Esophagus muscularis mucosa (tissue), 4 donors: ENCODE data around the gene NUP160. TPM values are rescaled to one million over a fixed set of nuclear protein-coding genes. Genes with fewer than 3 reads are reported as not detected.
"Not testable (repeated sequence)": the region's sequence is repeated elsewhere in the genome, so short reads cannot be mapped to it uniquely, and the experiment has no call there.

ENCODE experiments used
- DNase-seq: peaks from one replicate; pipeline ENCODE4 v3.0.0-alpha.2; 2017; ENCODE audit errors: extremely low spot score
- H3K27ac ChIP-seq, 4 donors: fragments of 200-600 bp; sonication (generic); replicated peaks in 1 of 4; 1 replicate in 3 of 4; 2 replicates in 1 of 4; pipeline ENCODE4 v1.5.1; 2016 to 2019; ENCODE audit warnings: mild to moderate bottlenecking in 1 of 4
- H3K27me3 ChIP-seq, 4 donors: fragments of 200-600 bp; sonication (generic); one replicate each; pipeline versions ENCODE4 v1.5.1 to v1.6.0; 2016 to 2019
- H3K36me3 ChIP-seq, 4 donors: fragments of 200-600 bp; sonication (generic); one replicate each; pipeline ENCODE4 v1.5.1; 2016 to 2019
- H3K4me1 ChIP-seq, 4 donors: fragments of 200-600 bp; sonication (generic); one replicate each; pipeline ENCODE4 v1.5.1; 2016 to 2019
- H3K4me3 ChIP-seq, 4 donors: fragments of 200-600 bp; sonication (generic); 1 replicate in 2 of 4; 2 replicates in 2 of 4; pipeline ENCODE4 v1.5.1; 2016 to 2019; ENCODE audit warnings: mild to moderate bottlenecking in 4 of 4, moderate library complexity in 1 of 4
- H3K9me3 ChIP-seq, 4 donors: fragments of 200-600 bp; sonication (generic); 1 replicate in 3 of 4; 2 replicates in 1 of 4; pipeline ENCODE4 v1.5.1; 2016 to 2019
- EP300 ChIP-seq: sonication (generic); formaldehyde crosslinking; IDR thresholded peaks from one replicate; pipeline ENCODE4 v1.6.1; 2017; ENCODE audit warnings: antibody characterized with exemption
- POLR2A ChIP-seq: fragments of 450-650 bp; IDR thresholded peaks from one replicate; pipeline ENCODE4 v1.6.1; 2017; ENCODE audit warnings: antibody characterized with exemption, moderate library complexity, mild to moderate bottlenecking, low read depth
- POLR2AphosphoS5 ChIP-seq, 2 donors: sonication (generic); formaldehyde crosslinking; IDR thresholded peaks; one replicate each; pipeline ENCODE4 v1.6.1; 2017; ENCODE audit warnings: antibody characterized with exemption in 2 of 2
- WGBS: methylation state at CpG from one replicate; pipeline ENCODE4 v1.1.5; 2018; 5-methylcytosine and 5-hydroxymethylcytosine counted together
- intact Hi-C: fragments of 100-400 bp; cut with DNase I; formaldehyde crosslinking; loops from one replicate; pipeline ENCODE4 v1.15.1; 2023
- total RNA-seq, 4 donors: library from RNA; depleted of rRNA; stranded (reverse); fragments of >200 nt; gene quantifications; one replicate each; pipeline versions ENCODE4 v1.1.0 to v1.2.1, GENCODE V29; 2016
- TF ChIP-seq, protein P1 (sequence below), 3 experiments: fragments of 200-600 bp in 2 of 3; fragments of 450-650 bp in 1 of 3; sonication (generic) in 2 of 3; IDR thresholded peaks; one replicate each; pipeline ENCODE4 v1.5.1; 2017 to 2019; ENCODE audit warnings: antibody characterized with exemption in 3 of 3, mild to moderate bottlenecking in 2 of 3, moderate library complexity in 1 of 3

Gene NUP160
- total RNA-seq, 4 donors from 2014 or later, result 18.4 to 22.7 (median 19.0) TPM

DNA sequence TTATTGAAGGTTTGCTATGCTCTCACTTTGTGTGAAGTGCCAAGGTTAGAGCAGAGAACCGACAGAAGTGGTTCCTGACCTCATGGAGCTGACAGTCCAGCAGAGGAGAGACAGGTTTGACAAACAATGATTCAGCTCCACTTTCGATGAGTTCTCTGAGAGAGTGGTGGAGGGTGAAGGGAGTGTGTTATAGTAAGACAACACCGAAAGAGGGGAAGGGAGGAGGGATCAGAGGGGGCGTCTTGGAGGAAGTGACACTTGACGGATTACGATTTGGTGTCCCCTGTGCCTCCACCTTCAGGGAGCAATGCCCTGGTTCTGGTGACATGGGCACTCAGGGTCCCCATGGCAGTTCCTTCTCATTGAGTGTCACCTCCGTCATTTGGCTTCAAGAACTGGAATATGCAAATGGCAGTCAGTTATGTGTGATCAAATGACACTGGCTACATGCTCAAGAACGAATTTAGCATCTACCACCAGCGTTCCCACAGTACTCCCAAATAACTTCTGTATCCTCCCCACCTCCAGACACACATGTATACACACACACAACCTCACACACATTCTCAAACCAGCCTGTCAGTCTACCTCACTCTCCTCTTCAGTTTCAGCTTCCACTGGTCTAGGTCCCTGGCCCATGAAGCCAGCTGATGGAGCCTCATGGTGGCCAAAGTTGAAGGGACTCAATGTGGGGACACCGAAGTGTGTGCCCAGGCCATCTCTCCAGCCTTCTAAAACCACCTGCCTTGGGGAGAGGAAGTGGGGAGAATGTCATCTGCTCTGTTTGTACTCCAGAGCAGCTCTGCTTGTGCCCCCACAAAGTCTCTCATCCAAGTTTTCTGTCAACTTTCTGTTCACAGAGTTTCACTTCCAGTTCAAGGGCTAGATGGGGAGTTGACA is 31.4 kb upstream of the NUP160 start:
- 78% methylated on average over 10 of the region's 10 CpGs for WGBS

DNA sequence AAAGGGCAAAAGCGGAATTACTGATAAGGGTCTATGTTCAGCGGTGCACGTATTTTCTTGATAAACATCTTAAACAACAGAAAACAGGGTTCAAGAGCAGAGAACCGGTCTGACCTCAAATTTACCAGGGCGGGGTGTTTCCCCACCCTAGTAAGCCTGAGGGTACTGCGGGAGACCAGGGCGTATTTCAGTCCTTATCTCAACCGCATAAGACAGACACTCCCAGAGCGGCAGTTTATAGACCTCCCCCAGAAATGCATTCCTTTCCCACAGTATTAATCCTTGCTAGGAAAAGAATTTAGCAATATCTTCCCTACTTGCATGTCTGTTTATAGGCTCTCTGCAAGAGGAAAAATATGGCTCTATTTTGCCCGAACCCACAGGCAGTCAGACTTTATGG is 27.7 kb upstream of the NUP160 start:
- H3K4me3 ChIP-seq, DNase-seq, intact Hi-C loops, H3K4me1 ChIP-seq, H3K36me3 ChIP-seq, H3K27ac ChIP-seq, H3K27me3 ChIP-seq: not testable (repeated sequence)
- peaks cover 0 to 20% (median 9%) of the 10 kb centered on the region in 4 donors for H3K9me3 ChIP-seq
- 87% methylated on average over 10 of the region's 10 CpGs for WGBS

More for the DNA sequence above, 31.4 kb upstream of the NUP160 start:
- peaks cover 0 to 20% (median 9%) of the 10 kb centered on the region in 4 donors for H3K9me3 ChIP-seq
- H3K36me3 ChIP-seq, result no peaks in the 10 kb centered on the region
- H3K4me3 ChIP-seq, result no peak overlapping the region
- intact Hi-C loops, result no loop called here
- no peaks in the 10 kb centered on the region for H3K4me1 ChIP-seq
- no peak overlapping the region for H3K27ac ChIP-seq
- DNase-seq, result no peak
- TF ChIP-seq, protein P1, sequence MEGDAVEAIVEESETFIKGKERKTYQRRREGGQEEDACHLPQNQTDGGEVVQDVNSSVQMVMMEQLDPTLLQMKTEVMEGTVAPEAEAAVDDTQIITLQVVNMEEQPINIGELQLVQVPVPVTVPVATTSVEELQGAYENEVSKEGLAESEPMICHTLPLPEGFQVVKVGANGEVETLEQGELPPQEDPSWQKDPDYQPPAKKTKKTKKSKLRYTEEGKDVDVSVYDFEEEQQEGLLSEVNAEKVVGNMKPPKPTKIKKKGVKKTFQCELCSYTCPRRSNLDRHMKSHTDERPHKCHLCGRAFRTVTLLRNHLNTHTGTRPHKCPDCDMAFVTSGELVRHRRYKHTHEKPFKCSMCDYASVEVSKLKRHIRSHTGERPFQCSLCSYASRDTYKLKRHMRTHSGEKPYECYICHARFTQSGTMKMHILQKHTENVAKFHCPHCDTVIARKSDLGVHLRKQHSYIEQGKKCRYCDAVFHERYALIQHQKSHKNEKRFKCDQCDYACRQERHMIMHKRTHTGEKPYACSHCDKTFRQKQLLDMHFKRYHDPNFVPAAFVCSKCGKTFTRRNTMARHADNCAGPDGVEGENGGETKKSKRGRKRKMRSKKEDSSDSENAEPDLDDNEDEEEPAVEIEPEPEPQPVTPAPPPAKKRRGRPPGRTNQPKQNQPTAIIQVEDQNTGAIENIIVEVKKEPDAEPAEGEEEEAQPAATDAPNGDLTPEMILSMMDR (IDR thresholded peaks at IDR 0.05), result no peak
- TF ChIP-seq EP300 (no peak), POLR2AphosphoS5 (IDR thresholded peaks at IDR 0.05) (no peak), POLR2A (no peak)
- no peaks in the 10 kb centered on the region for H3K27me3 ChIP-seq

DNA sequence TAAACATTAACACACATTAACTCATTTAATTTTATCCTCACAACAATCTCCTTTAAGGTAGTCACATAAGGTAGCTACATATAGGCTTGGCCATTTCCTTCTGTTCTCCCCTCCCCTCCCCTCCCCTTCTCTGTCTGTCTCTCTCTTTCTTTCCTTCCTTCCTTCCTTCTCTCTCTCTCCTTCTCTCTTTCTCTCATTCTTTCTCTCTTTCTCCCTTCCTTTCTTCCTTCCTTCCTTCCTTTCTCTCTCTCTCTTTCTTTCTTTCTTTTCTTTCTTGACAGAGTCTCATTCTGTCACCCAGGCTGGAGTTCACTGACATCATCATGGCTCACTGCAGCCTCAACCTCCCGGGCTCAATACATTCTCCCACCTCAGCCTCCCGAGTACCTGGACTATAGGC is 22.3 kb upstream of the NUP160 start:
- 83% methylated on average over 2 of the region's 2 CpGs for WGBS
- no peak for TF ChIP-seq POLR2AphosphoS5 (IDR thresholded peaks at IDR 0.05)
- TF ChIP-seq POLR2A, result no peak
- TF ChIP-seq, protein P1 (IDR thresholded peaks at IDR 0.05), result no peak
- no peak for TF ChIP-seq EP300
- DNase-seq, result no peak
- Histone ChIP-seq H3K36me3 (no peaks in the 10 kb centered on the region), H3K27ac (peak overlapping the region in 3 of 4 donors; percentile 9 to 54 (median 33)), H3K27me3 (peaks cover 0 to 6% (median 0%) of the 10 kb centered on the region in 4 donors), H3K9me3 (peaks cover 0 to 3% (median 0%) of the 10 kb centered on the region in 4 donors), H3K4me1 (peaks cover 0 to 9% (median 0%) of the 10 kb centered on the region in 4 donors), H3K4me3 (no peak overlapping the region)
- intact Hi-C loops, result no loop called here

DNA sequence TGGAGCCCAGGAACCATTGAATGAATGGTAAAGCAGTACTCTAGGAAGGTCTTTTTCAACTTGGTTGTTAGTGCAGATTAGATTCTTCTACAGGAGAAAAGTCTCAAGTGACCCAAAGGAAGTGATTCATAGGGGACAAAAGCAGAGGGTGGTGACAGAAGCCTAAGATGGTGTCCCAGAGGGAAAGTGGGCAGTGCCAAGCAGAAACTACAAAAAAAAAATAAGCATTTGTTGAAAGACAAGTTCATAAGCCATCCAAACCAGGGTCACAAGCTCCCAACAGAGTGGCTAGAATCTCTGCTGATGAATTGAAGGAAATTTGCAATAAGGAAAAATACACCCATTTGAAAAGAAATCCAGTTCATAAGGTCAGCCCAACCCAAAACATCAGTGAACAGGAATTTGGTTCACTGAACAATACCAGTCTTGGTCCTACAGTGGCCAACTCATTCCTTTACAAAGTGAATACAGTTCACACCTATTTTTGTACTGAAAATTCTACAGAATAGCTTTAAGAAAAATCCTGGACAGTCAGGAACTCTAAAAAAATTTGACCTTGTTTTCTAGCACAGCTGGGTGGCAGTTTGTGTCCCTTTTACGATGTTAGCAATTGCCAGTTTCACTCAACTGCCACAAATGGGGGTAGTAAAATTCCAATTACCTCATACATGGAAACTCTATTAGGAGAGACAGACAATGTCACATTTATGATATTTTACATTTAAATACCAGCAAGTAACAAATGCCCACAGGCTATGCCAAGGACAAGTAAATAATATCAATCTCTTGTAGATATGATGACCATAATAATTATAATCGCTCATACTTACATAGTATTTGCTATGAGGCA is 21.6 kb upstream of the NUP160 start:
- Histone ChIP-seq H3K27ac (peak overlapping the region in 3 of 4 donors; percentile 9 to 54 (median 33)), H3K4me3 (no peak overlapping the region), H3K9me3 (no peaks in the 10 kb centered on the region), H3K36me3 (no peaks in the 10 kb centered on the region), H3K4me1 (peaks cover 0 to 12% (median 0%) of the 10 kb centered on the region in 4 donors), H3K27me3 (peaks cover 0 to 6% (median 0%) of the 10 kb centered on the region in 4 donors)
- WGBS, result 70% methylated on average over 2 of the region's 2 CpGs
- intact Hi-C loops, result no loop called here
- no peak for TF ChIP-seq EP300
- TF ChIP-seq POLR2AphosphoS5 (IDR thresholded peaks at IDR 0.05), result no peak
- TF ChIP-seq, protein P1 (IDR thresholded peaks at IDR 0.05), result no peak
- TF ChIP-seq POLR2A, result no peak
- DNase-seq, result no peak

DNA sequence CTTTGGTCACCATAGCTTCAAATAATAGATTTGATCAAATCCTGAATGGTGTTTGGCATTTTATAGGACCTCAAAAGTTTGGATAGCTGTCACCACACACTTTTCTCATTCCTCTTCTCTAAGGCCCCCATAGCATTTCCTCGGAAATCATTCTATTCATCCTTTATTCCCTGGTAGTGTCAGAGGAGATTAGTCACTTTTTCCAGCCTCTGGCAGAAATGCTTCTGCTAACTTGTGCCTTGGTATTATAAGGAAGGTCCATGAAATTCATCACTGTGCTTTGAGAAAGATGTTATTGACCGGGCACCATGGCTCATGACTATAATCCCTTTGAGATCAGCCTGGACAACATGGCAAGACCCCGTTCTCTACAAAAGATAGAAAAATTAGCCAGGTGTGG is 19.7 kb upstream of the NUP160 start:
- Histone ChIP-seq H3K27me3 (peaks cover 0 to 6% (median 0%) of the 10 kb centered on the region in 4 donors), H3K4me1 (peaks cover 4 to 28% (median 9%) of the 10 kb centered on the region in 4 donors), H3K36me3 (no peaks in the 10 kb centered on the region), H3K27ac (no peak overlapping the region), H3K9me3 (no peaks in the 10 kb centered on the region), H3K4me3 (no peak overlapping the region)
- DNase-seq, result no peak
- intact Hi-C loops, result no loop called here
- TF ChIP-seq POLR2A (no peak), POLR2AphosphoS5 (IDR thresholded peaks at IDR 0.05) (no peak), EP300 (no peak)
- TF ChIP-seq, protein P1 (IDR thresholded peaks at IDR 0.05), result no peak
- WGBS, result 89% methylated on average over 3 of the region's 3 CpGs

DNA sequence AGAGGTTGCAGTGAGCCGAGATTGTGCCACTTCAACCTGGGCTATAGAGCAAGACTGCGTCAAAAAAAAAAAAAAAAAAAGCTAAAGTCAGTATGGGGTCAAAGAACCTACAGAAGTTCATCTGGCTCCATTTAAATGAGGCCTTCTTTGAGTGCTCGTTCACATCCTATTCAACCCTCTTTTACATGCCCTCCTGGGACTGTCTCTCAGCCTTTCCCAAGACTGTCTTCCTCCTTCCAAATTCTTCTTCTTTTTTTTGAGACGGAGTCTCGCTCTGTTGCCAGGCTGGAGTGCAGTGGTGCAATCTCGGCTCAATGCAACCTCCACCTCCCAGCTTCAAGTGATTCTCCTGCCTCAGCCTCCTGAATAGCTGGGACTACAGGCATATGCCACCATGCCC is 18.7 kb upstream of the NUP160 start:
- H3K4me3 ChIP-seq, H3K27ac ChIP-seq, intact Hi-C loops, DNase-seq, H3K36me3 ChIP-seq, H3K9me3 ChIP-seq, H3K27me3 ChIP-seq: not testable (repeated sequence)
- WGBS, result 70% methylated on average over 6 of the region's 6 CpGs
- H3K4me1 ChIP-seq, result peaks cover 4 to 28% (median 9%) of the 10 kb centered on the region in 4 donors
